ENCODE data around the gene LSR.

LSR gene

DNA sequence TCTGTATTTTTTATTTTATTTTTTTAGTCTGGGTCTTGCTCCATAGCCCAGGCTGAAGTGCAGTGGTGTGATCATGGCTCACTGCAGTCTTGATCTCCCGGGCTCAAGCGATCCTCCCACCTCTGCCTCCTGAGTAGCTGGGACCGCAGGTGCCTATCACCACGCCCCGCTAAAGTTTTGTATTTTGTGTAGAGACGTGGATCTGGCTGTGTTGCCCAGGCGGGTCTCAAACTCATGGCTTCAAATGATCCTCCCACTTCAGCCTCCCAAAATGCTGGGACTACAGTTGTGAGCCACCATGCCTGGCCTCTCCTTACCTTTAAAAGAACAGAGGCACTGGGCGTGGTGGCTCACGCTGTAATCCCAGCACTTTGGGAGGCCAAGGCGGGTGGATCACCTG is 38.9 kb downstream of the LSR start:
- no peak overlapping the region for H3K4me3 ChIP-seq (ENCODE audit: low read length)
- H3K4me2 ChIP-seq (ENCODE audit: low read length), result no peak overlapping the region
- no peak overlapping the region for H3K9ac ChIP-seq (ENCODE audit: low read depth, low read length)
- H3K4me1 ChIP-seq (ENCODE audit: control insufficient read depth, insufficient read depth, low read length), result no peaks in the 10 kb centered on the region
- peaks cover 47% of the 10 kb centered on the region for H3K27me3 ChIP-seq (ENCODE audit: control insufficient read depth, insufficient read depth, low read length)
- no peaks in the 10 kb centered on the region for H3K9me3 ChIP-seq (replicated peaks; ENCODE audit: low read length)
- no peaks in the 10 kb centered on the region for H3K36me3 ChIP-seq (ENCODE audit: insufficient read depth, low read length)

DNA sequence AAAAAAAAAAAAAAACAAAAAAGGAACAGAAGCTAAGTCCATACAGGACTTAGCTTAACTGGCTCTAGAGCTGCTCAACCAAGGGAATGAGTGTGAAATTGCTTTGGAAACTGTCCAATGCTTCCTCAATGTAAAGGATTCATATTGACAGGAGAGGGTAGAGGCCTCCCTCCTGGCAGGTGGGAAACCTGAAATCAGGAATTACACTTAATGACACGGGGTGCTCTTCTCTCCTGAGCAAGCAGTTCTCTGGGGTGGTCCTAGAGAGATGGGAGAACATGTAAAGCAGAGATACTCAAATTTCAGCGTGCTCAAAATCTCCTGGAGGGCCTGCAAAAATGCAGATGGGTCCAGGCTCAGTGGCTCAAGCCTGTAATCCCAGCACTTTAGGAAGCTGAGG is 39.5 kb downstream of the LSR start:
- Histone ChIP-seq H3K4me3 (ENCODE audit: low read length) (no peak overlapping the region), H3K4me2 (ENCODE audit: low read length) (no peak overlapping the region), H3K4me1 (ENCODE audit: control insufficient read depth, insufficient read depth, low read length) (no peaks in the 10 kb centered on the region), H3K27me3 (ENCODE audit: control insufficient read depth, insufficient read depth, low read length) (peaks cover 48% of the 10 kb centered on the region), H3K9me3 (replicated peaks; ENCODE audit: low read length) (no peaks in the 10 kb centered on the region), H3K9ac (ENCODE audit: low read depth, low read length) (no peak overlapping the region), H3K36me3 (ENCODE audit: insufficient read depth, low read length) (no peaks in the 10 kb centered on the region)

DNA sequence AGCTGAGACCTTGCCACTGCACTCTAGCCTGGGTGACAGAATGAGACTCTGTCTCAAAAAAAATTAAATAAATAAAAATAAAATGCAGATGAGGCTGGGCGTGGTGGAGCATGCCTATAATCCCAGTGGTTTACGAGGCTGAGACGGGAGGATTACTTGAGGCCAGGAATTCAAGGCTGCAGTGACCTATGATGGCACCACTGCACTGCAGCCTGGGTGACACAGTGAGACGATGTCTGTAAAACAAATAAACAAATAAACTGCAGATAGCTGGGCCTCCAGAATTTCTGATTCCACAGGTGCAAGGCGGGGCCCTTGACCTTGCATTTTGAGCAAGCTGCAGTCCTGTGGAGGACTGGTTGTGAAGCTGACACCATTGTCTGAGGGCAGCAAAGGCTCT is 40.1 kb downstream of the LSR start:
- Histone ChIP-seq H3K9me3 (replicated peaks; ENCODE audit: low read length) (no peaks in the 10 kb centered on the region), H3K4me2 (ENCODE audit: low read length) (no peak overlapping the region), H3K36me3 (ENCODE audit: insufficient read depth, low read length) (no peaks in the 10 kb centered on the region), H3K27me3 (ENCODE audit: control insufficient read depth, insufficient read depth, low read length) (peaks cover 51% of the 10 kb centered on the region), H3K9ac (ENCODE audit: low read depth, low read length) (no peak overlapping the region), H3K4me1 (ENCODE audit: control insufficient read depth, insufficient read depth, low read length) (no peaks in the 10 kb centered on the region), H3K4me3 (ENCODE audit: low read length) (no peak overlapping the region)

DNA sequence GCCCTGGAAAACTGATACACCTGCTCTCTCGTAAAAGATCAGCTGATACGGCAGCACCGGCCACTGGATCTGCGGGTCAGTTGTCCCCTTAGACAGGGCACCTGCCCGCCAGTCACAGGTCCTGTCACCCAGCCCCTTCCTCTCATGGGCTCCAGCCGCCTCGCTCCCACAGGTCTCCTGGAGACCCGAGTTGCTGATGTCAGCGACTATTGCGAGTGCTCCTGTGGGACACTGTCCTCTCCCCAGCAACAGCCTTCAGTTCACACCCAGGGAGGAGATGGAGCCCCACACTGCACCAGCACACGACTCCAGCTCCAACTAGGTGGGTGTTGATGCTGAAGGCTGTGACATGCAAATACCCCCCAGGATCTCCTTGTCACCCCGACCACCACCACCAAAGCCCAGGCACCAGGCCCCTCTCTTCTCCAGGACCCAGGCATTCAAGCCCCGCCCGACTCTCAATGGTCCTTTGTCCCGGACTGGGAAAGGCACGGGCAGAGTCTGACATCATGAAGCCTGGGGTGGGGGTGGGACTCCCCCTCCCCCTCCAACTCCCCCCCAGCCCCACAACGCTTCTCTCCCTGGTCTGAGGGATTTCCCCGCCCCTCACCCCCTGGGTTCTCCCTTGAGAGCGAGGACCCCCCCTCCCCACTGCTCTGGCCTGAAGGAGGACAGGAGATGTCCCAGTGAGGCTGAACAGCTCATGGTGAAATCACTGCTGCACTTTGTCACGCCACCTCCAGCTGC is 41.8 kb downstream of the LSR start:
- Histone ChIP-seq H3K27me3 (ENCODE audit: control insufficient read depth, insufficient read depth, low read length) (peaks cover 51% of the 10 kb centered on the region), H3K4me1 (ENCODE audit: control insufficient read depth, insufficient read depth, low read length) (no peaks in the 10 kb centered on the region), H3K9ac (ENCODE audit: low read depth, low read length) (no peak overlapping the region), H3K4me2 (ENCODE audit: low read length) (no peak overlapping the region), H3K9me3 (replicated peaks; ENCODE audit: low read length) (no peaks in the 10 kb centered on the region), H3K4me3 (ENCODE audit: low read length) (no peak overlapping the region), H3K36me3 (ENCODE audit: insufficient read depth, low read length) (no peaks in the 10 kb centered on the region)

DNA sequence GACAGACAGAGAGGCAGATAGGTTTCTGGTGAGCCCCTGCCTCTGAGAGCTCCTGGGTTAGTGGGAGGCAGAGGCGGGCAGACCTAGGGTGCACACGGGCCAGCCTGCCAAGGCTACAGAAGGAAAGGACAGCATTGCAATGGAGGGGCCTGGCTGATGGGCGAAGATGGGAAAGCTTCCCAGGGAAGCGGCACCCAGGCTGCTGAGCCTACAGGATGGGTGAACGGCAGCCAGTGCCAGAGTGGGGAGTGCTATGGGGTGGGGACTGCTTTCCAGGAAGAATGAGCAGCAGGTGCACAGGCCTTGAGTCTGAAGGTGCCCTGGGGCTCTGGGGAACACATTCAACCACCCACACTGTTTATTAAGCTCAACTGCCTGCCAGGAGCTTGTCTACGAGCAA is 42.5 kb downstream of the LSR start:
- Histone ChIP-seq H3K27me3 (ENCODE audit: control insufficient read depth, insufficient read depth, low read length) (peaks cover 58% of the 10 kb centered on the region), H3K4me1 (ENCODE audit: control insufficient read depth, insufficient read depth, low read length) (no peaks in the 10 kb centered on the region), H3K36me3 (ENCODE audit: insufficient read depth, low read length) (no peaks in the 10 kb centered on the region), H3K4me2 (ENCODE audit: low read length) (no peak overlapping the region), H3K9ac (ENCODE audit: low read depth, low read length) (no peak overlapping the region), H3K9me3 (replicated peaks; ENCODE audit: low read length) (no peaks in the 10 kb centered on the region), H3K4me3 (ENCODE audit: low read length) (no peak overlapping the region)

DNA sequence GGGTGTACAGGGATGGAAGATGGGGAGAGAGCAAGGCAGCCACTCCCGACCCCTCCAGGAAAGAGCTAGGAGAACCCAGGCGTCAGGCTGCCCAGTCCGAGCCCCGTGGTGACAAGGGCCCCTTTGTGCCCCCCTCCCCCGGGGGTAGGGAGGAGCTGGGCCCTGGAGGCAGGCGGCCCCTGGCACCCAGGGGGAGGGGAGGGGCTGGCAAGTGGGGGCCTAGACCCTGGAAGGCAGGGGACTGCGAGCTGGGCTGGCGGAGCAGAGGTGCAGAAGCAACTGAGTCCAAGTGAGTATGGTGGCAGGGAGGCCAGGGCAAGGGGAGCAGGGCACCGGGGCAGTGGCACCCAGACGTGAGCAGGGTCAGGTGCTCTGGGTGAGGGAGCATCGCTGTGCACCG is 43.1 kb downstream of the LSR start, which contains the start of gene MAG:
TSS of gene MAG (plus strand) at position 246 of the 400 bp plus-strand sequence. CDS start 3,248 bp downstream, outside the sequence.
- Histone ChIP-seq H3K4me2 (ENCODE audit: low read length) (no peak within 1 kb of the TSS), H3K4me3 (ENCODE audit: low read length) (no peak within 1 kb of the TSS), H3K9ac (ENCODE audit: low read depth, low read length) (no peak within 1 kb of the TSS), H3K4me1 (ENCODE audit: control insufficient read depth, insufficient read depth, low read length) (no peaks in the 10 kb centered on the region), H3K27me3 (ENCODE audit: control insufficient read depth, insufficient read depth, low read length) (peaks cover 58% of the 10 kb centered on the region), H3K36me3 (ENCODE audit: insufficient read depth, low read length) (no peaks in the 10 kb centered on the region), H3K9me3 (replicated peaks; ENCODE audit: low read length) (no peaks in the 10 kb centered on the region)

DNA sequence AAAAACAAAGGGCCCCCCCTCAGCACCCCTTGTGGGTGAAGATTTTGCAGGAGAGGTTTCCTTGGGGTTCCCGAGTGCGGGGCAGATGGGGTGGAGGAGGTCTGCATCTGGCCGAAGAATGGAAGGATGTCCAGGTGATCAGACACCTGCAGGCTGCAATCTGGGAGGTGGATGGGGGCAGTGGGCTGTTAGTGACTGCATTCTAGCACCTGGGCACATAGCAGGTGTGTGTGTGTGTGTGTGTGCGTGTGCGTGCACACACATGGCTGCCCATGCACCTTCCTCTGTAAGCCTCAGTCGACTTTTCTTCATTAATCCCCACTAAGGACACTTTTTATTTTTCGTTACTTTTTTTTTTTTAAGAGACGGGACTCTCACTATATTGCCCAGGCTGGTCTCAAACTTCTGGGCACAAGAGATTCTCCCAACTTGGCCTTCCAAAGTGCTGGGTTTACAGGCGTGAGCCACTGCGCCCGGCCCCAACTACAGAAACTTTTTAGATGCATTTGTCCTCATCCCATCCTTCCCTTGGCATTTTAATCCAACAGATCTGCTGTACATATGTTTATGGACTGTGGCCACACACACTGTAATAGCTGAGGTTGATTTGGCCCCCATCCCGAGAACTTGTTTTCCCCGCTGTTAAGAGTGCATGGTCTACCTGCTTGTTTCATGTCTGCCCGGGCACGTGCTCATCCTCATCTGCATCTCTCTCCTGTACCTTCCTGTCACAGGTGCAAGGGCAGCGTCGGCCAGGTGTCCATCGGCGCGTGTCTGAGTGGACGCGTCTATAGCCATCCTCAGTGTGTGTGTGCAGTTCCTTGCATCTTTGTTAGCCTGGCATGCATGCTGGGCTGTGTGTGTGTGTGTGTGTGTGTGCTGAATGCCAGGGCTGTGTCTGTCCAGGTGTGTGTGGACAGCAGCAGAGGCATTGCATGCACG is 43.9 kb downstream of the LSR start:
- no peaks in the 10 kb centered on the region for H3K9me3 ChIP-seq (replicated peaks; ENCODE audit: low read length)
- no peaks in the 10 kb centered on the region for H3K36me3 ChIP-seq (ENCODE audit: insufficient read depth, low read length)
- no peak overlapping the region for H3K9ac ChIP-seq (ENCODE audit: low read depth, low read length)
- no peak overlapping the region for H3K4me2 ChIP-seq (ENCODE audit: low read length)
- H3K27me3 ChIP-seq (ENCODE audit: control insufficient read depth, insufficient read depth, low read length), result peaks cover 56% of the 10 kb centered on the region
- no peak overlapping the region for H3K4me3 ChIP-seq (ENCODE audit: low read length)
- no peaks in the 10 kb centered on the region for H3K4me1 ChIP-seq (ENCODE audit: control insufficient read depth, insufficient read depth, low read length)

DNA sequence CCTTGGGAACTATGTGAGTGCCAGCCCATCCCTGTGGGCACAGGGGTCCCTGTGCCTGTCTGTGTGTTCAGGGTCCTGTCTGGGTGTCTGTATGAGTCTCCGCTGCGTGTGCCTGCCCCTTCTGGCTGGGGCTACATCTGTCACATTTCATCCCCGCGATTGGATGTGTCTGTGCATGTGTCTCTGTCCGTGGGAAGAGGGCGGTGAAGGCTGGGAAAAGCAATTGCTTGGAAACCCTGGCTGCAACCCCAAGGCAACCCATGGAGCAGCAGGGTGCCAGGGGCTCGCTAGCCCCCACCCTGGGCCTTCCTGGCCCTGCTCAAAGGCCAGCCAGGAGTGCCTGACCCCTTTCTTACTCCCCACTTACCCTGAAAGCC is 44.5 kb downstream of the LSR start:
- Histone ChIP-seq H3K27me3 (ENCODE audit: control insufficient read depth, insufficient read depth, low read length) (peaks cover 56% of the 10 kb centered on the region), H3K36me3 (ENCODE audit: insufficient read depth, low read length) (no peaks in the 10 kb centered on the region), H3K4me1 (ENCODE audit: control insufficient read depth, insufficient read depth, low read length) (no peaks in the 10 kb centered on the region), H3K4me2 (ENCODE audit: low read length) (no peak overlapping the region), H3K4me3 (ENCODE audit: low read length) (no peak overlapping the region), H3K9ac (ENCODE audit: low read depth, low read length) (no peak overlapping the region), H3K9me3 (replicated peaks; ENCODE audit: low read length) (no peaks in the 10 kb centered on the region)

DNA sequence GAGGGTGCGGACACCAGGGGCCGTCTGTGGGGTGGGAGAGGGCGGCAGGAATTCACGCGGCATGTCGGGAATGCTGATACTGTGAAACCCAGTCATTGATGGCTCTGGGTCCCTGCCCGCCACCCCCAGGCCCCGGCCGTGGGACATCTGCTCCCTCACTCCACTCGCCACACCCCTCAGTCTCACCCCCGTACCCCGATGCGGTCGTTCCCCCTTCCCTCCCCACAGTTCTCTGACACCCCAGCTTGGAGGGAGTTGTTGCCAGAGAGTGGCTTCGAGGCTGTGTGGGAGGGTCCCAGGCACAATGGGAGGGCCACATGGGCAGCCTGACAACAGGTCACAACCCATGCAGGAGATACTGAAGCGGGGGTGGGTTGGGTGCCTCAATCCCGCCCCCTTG is 45.0 kb downstream of the LSR start:
- Histone ChIP-seq H3K9ac (ENCODE audit: low read depth, low read length) (no peak overlapping the region), H3K4me3 (ENCODE audit: low read length) (no peak overlapping the region), H3K36me3 (ENCODE audit: insufficient read depth, low read length) (no peaks in the 10 kb centered on the region), H3K4me1 (ENCODE audit: control insufficient read depth, insufficient read depth, low read length) (no peaks in the 10 kb centered on the region), H3K9me3 (replicated peaks; ENCODE audit: low read length) (no peaks in the 10 kb centered on the region), H3K27me3 (ENCODE audit: control insufficient read depth, insufficient read depth, low read length) (peaks cover 56% of the 10 kb centered on the region), H3K4me2 (ENCODE audit: low read length) (no peak overlapping the region)

DNA sequence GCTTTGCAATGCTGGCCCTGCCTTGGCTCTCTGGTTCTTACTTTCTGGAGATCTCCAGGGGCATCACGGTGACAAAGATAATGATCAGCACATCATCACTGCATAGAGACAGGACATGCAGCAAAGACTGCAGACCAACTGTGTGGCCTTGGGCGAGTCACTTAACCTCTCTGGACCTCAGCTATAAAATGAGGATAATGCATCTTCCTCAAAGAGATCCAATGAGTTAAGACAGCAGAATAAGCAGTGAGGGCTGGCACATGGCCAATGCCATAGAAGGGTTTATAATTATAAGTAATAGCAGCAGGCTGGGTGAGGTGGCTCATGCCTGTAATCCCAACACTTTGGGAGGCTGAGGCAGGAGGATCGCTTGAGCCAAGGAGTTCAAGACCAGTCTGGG is 45.5 kb downstream of the LSR start:
- no peak overlapping the region for H3K4me2 ChIP-seq (ENCODE audit: low read length)
- H3K36me3 ChIP-seq (ENCODE audit: insufficient read depth, low read length), result no peaks in the 10 kb centered on the region

DNA sequence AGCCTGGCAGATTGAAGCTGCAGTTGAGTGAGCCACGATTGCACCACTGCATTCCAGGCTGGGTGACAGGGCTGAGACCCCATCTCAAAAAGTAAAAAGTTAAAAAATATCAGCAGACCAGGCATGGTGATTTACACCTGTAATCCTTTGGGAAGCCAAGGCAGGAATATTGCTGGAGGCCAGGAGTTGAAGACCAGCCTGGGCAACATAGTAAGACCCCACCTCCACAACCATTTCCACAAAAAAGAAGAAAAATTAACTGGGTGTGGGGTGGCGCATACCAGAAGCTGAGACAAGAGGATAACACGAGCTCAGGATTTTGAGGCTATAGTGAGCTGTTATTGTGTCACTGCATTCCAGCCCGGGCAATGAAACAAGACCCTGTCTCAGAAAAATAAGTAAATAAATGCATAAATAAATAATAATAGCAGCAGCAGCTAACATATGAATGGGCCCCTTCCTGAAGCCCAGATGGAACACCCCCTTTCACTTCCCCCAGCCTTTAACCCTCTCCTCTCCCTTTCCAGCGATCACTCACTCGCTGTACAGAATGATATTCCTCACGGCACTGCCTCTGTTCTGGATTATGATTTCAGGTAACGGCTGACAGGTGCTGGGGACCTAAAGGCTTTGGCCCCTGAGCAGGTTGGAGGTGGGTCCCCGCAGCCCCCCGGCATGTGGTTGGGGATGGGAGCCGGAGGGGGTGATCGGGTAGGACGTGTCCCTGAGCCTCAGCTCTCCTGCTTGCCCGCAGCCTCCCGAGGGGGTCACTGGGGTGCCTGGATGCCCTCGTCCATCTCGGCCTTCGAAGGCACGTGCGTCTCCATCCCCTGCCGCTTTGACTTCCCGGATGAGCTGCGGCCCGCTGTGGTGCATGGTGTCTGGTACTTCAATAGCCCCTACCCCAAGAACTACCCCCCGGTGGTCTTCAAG is 46.3 kb downstream of the LSR start:
- Histone ChIP-seq H3K4me2 (ENCODE audit: low read length) (no peak overlapping the region), H3K36me3 (ENCODE audit: insufficient read depth, low read length) (no peaks in the 10 kb centered on the region), H3K27me3 (ENCODE audit: control insufficient read depth, insufficient read depth, low read length) (peaks cover 55% of the 10 kb centered on the region), H3K9ac (ENCODE audit: low read depth, low read length) (no peak overlapping the region), H3K9me3 (replicated peaks; ENCODE audit: low read length) (no peaks in the 10 kb centered on the region), H3K4me1 (ENCODE audit: control insufficient read depth, insufficient read depth, low read length) (no peaks in the 10 kb centered on the region), H3K4me3 (ENCODE audit: low read length) (no peak overlapping the region)

More for the DNA sequence above, 45.5 kb downstream of the LSR start:
- peaks cover 56% of the 10 kb centered on the region for H3K27me3 ChIP-seq (ENCODE audit: control insufficient read depth, insufficient read depth, low read length)
- no peak overlapping the region for H3K4me3 ChIP-seq (ENCODE audit: low read length)
- no peak overlapping the region for H3K9ac ChIP-seq (ENCODE audit: low read depth, low read length)
- H3K9me3 ChIP-seq (replicated peaks; ENCODE audit: low read length), result no peaks in the 10 kb centered on the region
- H3K4me1 ChIP-seq (ENCODE audit: control insufficient read depth, insufficient read depth, low read length), result no peaks in the 10 kb centered on the region

All from skeletal muscle satellite cell (primary cell).